Measurements from ENCODE around the gene MAGED2. TPM values are rescaled to one million over a fixed set of nuclear protein-coding genes. Genes with fewer than 3 reads are reported as not detected.
"Not testable (repeated sequence)": the region's sequence is repeated elsewhere in the genome, so short reads cannot be mapped to it uniquely, and the experiment has no call there.

The MAGED2 gene, protein sequence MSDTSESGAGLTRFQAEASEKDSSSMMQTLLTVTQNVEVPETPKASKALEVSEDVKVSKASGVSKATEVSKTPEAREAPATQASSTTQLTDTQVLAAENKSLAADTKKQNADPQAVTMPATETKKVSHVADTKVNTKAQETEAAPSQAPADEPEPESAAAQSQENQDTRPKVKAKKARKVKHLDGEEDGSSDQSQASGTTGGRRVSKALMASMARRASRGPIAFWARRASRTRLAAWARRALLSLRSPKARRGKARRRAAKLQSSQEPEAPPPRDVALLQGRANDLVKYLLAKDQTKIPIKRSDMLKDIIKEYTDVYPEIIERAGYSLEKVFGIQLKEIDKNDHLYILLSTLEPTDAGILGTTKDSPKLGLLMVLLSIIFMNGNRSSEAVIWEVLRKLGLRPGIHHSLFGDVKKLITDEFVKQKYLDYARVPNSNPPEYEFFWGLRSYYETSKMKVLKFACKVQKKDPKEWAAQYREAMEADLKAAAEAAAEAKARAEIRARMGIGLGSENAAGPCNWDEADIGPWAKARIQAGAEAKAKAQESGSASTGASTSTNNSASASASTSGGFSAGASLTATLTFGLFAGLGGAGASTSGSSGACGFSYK
- 10 to 100 TPM; 59.6 to 85.2 (median 72.8) TPM for total RNA-seq

DNA sequence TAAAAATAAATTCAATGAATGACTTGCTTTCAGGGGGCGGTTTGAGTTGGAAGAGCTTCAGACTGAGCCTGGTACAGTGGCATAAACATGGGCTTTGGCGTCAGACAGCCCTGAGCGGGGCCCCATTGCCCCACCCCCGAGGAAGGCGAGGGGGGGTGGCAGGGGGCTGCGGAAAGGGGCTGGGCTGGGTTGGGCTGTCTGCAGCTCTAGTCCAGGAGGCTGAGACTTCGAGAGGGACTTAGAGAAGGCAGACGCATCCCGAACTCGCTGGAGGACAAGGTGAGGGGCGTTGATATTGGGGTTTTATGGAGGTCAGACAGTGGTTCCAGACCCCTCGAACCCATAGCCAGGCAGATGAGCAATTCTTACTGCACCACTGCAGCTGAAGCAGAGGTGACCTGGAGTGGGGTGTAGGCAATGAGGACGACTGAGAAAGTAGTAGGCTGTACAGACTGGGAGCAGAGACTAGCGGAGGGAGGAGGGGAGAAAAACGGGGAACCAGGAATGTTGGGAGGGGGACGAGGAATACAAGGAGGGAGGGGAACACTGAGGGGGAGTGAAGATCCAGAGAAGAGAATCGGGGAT lies at the start of gene MAGED2:
Gene MAGED2, plus strand, starts transcription at position 222 of the 585 bp plus-strand sequence. CDS start 1,587 bp downstream, outside the sequence.
- 0 to 31% methylated on average over 15 to 17 of the region's 17 CpGs for WGBS, 2 donors
- peak within 1 kb of the TSS; percentile 65 for H3K4me3 ChIP-seq (ENCODE audit: low read depth, poor library complexity, severe bottlenecking)
- TF ChIP-seq POLR2A (IDR thresholded peaks at IDR 0.05): no peak
- TF ChIP-seq, protein P1, sequence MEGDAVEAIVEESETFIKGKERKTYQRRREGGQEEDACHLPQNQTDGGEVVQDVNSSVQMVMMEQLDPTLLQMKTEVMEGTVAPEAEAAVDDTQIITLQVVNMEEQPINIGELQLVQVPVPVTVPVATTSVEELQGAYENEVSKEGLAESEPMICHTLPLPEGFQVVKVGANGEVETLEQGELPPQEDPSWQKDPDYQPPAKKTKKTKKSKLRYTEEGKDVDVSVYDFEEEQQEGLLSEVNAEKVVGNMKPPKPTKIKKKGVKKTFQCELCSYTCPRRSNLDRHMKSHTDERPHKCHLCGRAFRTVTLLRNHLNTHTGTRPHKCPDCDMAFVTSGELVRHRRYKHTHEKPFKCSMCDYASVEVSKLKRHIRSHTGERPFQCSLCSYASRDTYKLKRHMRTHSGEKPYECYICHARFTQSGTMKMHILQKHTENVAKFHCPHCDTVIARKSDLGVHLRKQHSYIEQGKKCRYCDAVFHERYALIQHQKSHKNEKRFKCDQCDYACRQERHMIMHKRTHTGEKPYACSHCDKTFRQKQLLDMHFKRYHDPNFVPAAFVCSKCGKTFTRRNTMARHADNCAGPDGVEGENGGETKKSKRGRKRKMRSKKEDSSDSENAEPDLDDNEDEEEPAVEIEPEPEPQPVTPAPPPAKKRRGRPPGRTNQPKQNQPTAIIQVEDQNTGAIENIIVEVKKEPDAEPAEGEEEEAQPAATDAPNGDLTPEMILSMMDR (IDR thresholded peaks at IDR 0.05): no peak
- DNase-seq (ENCODE audit: low spot score in 2 of 2): peak in 1 of 2 donors; percentile 14
- intact Hi-C loops (cut with DNase I; ENCODE audit: low total_unique reads): no loop called here

DNA sequence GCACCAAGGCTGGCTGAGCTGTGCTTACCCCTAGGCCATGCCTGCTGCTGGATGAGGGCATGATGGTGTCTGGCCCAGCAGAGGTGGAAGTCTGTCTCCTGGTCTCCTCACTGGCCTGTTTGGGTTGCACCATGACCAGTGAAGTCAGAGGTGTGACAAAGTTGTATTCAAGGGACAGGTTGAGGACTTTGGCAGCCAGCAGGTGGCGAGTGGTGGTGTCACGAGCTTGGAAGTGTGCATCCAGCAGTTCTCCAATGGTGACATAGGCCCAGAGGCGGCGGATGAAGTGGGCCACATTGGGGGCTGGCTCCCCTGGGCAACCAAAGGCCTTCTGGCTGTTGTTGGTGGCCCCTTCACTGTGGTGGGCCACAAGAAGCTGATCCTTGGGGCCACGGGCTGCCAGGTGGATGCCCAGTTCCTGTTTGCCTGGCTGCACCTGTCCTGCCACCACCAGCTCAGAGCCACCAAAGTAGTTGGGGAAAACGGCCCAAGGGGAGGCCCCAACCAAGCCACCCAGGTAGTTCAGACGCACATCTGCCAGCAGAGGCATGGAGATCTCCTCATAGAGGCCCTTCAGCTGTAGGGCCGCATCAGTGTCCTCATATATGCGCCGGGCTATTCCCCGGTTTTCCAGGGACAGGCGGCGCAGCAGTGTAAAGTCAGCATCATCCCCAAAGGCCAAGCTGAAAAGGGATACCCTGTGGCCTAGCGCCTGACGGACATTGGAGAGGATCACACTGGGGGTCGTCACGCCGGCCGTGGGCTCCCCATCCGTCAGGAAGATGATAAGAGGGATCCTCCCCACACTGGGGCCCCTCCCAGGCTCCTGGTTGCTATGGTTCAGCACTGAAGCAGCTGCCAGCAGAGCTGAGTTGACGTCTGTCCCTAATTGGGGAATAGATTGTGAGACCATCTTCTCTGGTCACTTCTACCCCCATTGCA lies 49.2 kb upstream of the MAGED2 start:
- DNase-seq (ENCODE audit: low spot score in 2 of 2): no peak
- 77 to 81% methylated on average over 8 to 9 of the region's 21 CpGs for WGBS, 2 donors
- intact Hi-C loops (cut with DNase I; ENCODE audit: low total_unique reads): no loop called here
- H3K4me3 ChIP-seq (ENCODE audit: low read depth, poor library complexity, severe bottlenecking): no peak overlapping the region
- TF ChIP-seq, protein P1 (IDR thresholded peaks at IDR 0.05): no peak
- TF ChIP-seq POLR2A (IDR thresholded peaks at IDR 0.05): no peak

DNA sequence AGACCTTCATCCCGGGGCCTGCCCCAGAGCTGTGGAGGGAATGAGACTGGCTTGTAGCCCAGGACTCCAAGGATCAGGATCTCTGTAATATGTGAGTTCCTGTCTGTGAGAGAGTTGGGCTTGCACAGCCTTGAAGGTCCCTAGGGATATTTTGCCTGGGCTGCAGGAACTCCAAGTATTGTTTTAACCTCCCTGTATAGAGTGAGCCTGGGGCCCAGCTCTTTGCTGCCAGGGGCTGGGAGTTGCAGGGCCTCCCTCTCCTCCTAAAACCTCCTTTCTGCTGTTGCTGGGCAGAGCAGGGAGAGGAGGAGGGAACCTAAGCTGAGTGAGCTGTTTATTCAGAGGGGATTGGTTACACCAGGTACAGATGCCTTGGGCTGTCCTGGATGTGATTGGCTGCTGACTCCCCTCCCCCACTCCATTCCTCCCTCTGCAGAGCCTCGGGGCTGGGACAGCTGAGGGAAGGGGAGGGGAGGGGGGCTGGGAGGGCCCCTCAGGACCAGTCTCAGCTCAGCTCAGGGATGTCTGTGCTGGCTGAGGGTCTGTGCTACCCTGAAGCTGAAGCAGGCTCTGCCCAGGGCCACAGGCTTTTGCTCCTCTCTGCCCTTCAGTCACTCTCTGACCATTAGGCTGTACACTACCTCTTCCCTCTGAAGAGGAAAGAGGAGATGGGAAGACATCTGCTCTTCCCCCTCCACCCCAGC lies 33.0 kb upstream of the MAGED2 start:
- H3K4me3 ChIP-seq (ENCODE audit: low read depth, poor library complexity, severe bottlenecking); DNase-seq (ENCODE audit: low spot score in 2 of 2); intact Hi-C loops (cut with DNase I; ENCODE audit: low total_unique reads): not testable (repeated sequence)
- 9 to 26% methylated on average over 1 to 2 of the region's 2 CpGs for WGBS, 2 donors

DNA sequence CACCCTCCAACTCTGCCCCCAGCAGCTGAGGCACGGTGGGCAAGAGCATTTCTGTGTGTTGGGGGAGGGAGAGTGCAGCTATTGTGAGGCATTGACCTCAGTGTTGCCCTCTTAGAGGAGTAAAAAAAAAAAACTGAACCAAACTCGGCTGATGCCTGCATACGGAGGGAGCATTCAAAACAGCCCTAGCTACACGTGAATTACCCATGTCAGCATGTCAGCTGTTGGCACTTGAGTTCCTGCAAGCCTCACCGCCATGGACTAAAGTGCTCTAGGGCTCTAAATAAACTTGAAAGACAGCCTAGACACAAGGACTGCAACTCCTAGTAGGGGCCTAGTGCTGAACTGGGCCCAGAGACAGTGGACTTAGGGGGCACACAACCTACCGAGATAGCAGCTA lies 31.5 kb upstream of the MAGED2 start:
- H3K4me3 ChIP-seq (ENCODE audit: low read depth, poor library complexity, severe bottlenecking): no peak overlapping the region
- no peak for DNase-seq (ENCODE audit: low spot score in 2 of 2)
- WGBS, 2 donors: 75 to 82% methylated on average over 5 to 6 of the region's 6 CpGs
- TF ChIP-seq, protein P1 (IDR thresholded peaks at IDR 0.05): no peak
- no peak for TF ChIP-seq POLR2A (IDR thresholded peaks at IDR 0.05)
- intact Hi-C loops (cut with DNase I; ENCODE audit: low total_unique reads): no loop called here

DNA sequence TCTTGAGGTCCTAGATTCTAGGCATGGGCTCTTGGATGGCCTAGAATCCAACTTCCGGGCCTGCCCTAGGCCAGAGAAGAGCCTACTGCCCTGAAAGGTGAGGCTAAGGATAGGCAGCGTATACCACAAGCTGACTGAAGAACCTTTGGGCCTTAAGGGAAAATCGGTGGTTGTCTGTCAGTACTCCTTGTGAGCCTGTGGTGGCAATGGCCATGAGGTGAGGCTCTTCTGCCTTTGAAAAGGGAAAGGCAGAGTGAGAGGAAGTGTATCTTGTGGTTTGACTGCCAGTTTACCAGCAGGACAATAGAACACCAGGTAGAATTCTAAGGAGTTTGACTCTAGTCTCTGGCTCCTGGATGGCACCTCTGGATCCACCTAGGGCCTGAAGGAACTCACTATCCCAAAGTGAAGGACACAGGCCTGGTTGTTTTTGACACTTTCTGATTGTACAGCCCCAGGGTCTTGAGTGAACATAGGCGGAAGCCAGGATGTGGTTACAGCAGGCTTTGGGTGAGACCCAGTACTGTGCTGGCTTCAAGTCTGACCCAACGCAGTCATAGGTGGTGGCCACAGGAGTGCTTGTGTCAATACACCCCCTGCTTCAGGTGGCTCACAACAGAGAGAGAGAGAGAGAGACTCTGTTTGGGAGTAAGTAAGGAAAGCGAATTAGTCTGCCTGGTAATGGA lies 30.4 kb upstream of the MAGED2 start:
- no peak overlapping the region for H3K4me3 ChIP-seq (ENCODE audit: low read depth, poor library complexity, severe bottlenecking)
- WGBS, 2 donors: 78 to 89% methylated on average over 6 of the region's 6 CpGs
- intact Hi-C loops (cut with DNase I; ENCODE audit: low total_unique reads): no loop called here
- DNase-seq (ENCODE audit: low spot score in 2 of 2): no peak
- TF ChIP-seq, protein P1 (IDR thresholded peaks at IDR 0.05): no peak
- TF ChIP-seq POLR2A (IDR thresholded peaks at IDR 0.05): no peak

All from lower leg skin (tissue), 4 donors.